ENCODE data around the gene ROBO2. TPM values are rescaled to one million over a fixed set of nuclear protein-coding genes. Genes with fewer than 3 reads are reported as not detected.

ROBO2 gene
- total RNA-seq, 1 donor from 2014 or later: 0.79 TPM

DNA sequence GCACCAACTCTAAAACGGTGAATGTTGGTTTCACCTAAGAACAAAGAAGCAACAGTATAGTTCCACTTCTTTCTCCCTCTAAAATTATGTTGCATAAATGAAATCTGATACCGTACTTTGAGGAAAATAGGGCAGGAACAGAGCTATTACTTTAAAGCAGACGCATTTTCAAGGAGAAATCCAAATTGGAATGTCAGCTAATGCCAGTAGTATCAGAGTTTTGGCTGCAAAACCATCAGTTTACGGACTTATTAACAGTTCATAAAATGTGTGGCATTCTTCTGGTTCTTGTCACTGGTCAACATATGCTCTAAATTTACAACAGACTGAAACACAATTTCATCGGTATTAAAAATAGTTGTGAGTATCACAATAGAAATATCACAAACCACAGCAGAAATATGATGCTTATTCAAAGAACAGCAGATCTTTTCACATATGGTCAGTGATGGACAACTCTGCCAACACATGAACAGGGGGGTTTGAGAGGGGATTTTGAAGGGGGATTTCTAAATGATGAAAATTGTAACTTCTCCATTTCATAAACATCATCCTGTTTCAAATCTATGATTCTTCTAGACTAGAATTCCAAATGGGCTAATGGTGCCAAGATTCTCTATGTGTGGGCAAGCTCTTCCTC is 38.7 kb upstream of the ROBO2 start:
- no peaks in the 10 kb centered on the region for H3K27me3 ChIP-seq (ENCODE audit: control insufficient read depth, insufficient read depth, low read length)
- no peak for DNase-seq (ENCODE audit: low read depth)
- H3K4me3 ChIP-seq (ENCODE audit: low read depth, low read length): no peak overlapping the region
- TF ChIP-seq, protein P1, sequence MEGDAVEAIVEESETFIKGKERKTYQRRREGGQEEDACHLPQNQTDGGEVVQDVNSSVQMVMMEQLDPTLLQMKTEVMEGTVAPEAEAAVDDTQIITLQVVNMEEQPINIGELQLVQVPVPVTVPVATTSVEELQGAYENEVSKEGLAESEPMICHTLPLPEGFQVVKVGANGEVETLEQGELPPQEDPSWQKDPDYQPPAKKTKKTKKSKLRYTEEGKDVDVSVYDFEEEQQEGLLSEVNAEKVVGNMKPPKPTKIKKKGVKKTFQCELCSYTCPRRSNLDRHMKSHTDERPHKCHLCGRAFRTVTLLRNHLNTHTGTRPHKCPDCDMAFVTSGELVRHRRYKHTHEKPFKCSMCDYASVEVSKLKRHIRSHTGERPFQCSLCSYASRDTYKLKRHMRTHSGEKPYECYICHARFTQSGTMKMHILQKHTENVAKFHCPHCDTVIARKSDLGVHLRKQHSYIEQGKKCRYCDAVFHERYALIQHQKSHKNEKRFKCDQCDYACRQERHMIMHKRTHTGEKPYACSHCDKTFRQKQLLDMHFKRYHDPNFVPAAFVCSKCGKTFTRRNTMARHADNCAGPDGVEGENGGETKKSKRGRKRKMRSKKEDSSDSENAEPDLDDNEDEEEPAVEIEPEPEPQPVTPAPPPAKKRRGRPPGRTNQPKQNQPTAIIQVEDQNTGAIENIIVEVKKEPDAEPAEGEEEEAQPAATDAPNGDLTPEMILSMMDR (IDR thresholded peaks at IDR 0.05; ENCODE audit: insufficient read depth, low read length, severe bottlenecking): no peak
- no peak for FAIRE-seq
- H3K36me3 ChIP-seq (ENCODE audit: control insufficient read depth, insufficient read depth, low read length): no peaks in the 10 kb centered on the region

DNA sequence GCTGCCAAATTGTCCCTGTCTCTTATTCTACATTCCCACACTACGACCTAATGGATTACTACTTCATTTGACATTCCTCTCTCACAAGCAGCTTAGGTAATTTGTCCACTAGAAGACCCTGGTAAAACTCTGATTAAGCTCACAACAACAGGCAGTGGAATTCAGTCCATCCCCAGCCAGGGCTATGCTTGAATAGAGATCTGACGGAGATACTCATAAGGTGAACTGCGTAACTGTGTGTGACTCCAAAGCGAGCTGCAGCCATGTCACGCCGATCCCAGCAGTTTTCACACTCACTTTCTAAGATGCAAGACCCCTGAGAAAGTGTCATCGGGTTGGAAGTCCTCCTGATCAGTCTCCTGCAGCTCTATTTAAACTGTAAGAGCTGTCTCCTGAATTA is 25.7 kb upstream of the ROBO2 start:
- Histone ChIP-seq H3K27me3 (ENCODE audit: control insufficient read depth, insufficient read depth, low read length) (no peaks in the 10 kb centered on the region), H3K36me3 (ENCODE audit: control insufficient read depth, insufficient read depth, low read length) (no peaks in the 10 kb centered on the region), H3K4me3 (ENCODE audit: low read depth, low read length) (no peak overlapping the region)
- TF ChIP-seq, protein P1 (IDR thresholded peaks at IDR 0.05; ENCODE audit: insufficient read depth, low read length, severe bottlenecking): no peak
- DNase-seq (ENCODE audit: low read depth): no peak
- no peak for FAIRE-seq

DNA sequence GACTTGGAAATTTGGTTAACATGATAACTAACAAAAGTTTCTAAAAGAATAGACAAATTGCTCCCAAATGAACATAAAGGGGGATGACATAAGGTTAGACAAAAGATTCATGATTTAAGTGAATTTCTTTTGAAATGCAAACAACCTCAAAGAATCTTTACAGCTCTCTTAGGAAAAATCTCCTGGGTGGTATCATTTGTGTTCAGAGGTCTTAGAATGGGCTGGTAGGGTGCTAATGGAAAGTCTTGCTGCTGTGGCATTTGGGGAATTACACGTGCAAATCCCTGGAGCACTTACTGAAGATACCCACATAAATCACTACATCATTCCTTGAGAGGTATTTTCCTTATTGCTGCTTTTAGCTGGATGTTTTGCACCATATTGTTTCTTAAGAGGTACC is 14.4 kb upstream of the ROBO2 start:
- H3K4me3 ChIP-seq (ENCODE audit: low read depth, low read length): no peak overlapping the region
- H3K36me3 ChIP-seq (ENCODE audit: control insufficient read depth, insufficient read depth, low read length): no peaks in the 10 kb centered on the region
- DNase-seq (ENCODE audit: low read depth): no peak
- H3K27me3 ChIP-seq (ENCODE audit: control insufficient read depth, insufficient read depth, low read length): no peaks in the 10 kb centered on the region
- FAIRE-seq: no peak
- TF ChIP-seq, protein P1 (IDR thresholded peaks at IDR 0.05; ENCODE audit: insufficient read depth, low read length, severe bottlenecking): no peak

DNA sequence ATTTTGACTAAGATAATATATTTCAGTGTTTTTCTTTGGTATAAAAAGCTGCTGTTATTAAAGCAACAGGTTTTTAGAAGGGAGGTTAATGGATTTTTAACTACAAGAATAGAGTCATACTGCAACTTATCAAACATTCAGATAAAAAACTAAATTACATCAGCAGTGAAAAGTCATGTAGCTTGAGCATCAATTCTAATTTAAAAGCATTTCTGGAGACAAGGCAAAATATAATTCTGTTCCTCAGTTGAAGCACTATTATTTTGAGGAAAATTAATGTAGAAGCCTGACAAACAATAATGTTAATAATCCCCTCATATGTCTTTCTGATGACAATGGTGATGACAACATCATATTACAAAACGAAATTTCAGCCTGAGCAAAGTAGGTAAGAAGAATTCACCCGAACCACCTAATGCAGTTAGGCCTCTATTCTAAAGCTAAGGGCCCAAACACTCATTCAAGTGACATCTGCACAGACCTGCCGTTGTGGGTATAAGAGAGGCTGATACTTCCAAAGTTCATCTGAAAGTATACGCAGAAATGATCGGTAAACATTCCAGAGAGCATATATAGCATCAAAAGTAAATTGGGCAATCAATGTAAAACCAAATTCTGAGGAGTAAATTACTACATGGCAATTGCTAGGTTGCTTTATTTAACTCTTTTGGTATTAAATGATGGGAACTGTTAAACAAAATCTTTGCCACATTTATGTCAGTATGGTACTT is 12.8 kb upstream of the ROBO2 start:
- TF ChIP-seq, protein P1 (IDR thresholded peaks at IDR 0.05; ENCODE audit: insufficient read depth, low read length, severe bottlenecking): no peak
- FAIRE-seq (no peak), DNase-seq (ENCODE audit: low read depth) (no peak)
- Histone ChIP-seq H3K27me3 (ENCODE audit: control insufficient read depth, insufficient read depth, low read length) (no peaks in the 10 kb centered on the region), H3K36me3 (ENCODE audit: control insufficient read depth, insufficient read depth, low read length) (no peaks in the 10 kb centered on the region), H3K4me3 (ENCODE audit: low read depth, low read length) (no peak overlapping the region)

DNA sequence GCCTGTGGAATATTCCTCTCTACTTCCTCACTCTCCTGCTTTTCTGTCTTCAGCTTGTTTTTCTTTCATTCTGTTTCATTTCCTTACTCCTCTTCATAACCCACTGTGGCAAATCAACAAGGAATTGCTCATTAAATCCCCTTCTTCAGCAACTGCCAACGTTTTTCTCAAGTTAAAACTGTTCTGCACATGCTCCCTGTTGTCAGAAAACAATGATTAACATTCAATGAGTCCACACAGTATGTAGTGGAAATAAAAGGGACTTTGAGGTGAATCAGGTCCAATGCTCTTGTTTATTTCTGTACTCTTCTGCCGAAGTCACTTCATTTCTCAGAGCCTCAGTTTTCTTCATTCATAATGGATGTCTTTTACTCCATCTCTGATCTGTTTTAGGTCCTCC is 11.9 kb upstream of the ROBO2 start:
- TF ChIP-seq, protein P1 (IDR thresholded peaks at IDR 0.05; ENCODE audit: insufficient read depth, low read length, severe bottlenecking): no peak
- DNase-seq (ENCODE audit: low read depth) (no peak), FAIRE-seq (no peak)
- Histone ChIP-seq H3K36me3 (ENCODE audit: control insufficient read depth, insufficient read depth, low read length) (no peaks in the 10 kb centered on the region), H3K27me3 (ENCODE audit: control insufficient read depth, insufficient read depth, low read length) (no peaks in the 10 kb centered on the region), H3K4me3 (ENCODE audit: low read depth, low read length) (no peak overlapping the region)
